ENCODE measurements around the gene STARD7.
A peak's percentile ranks its signal among the peaks of the same experiment; 100 is the strongest.
"Not testable (repeated sequence)": the region's sequence is repeated elsewhere in the genome, so short reads cannot be mapped to it uniquely, and the experiment has no call there.

Gene STARD7, protein sequence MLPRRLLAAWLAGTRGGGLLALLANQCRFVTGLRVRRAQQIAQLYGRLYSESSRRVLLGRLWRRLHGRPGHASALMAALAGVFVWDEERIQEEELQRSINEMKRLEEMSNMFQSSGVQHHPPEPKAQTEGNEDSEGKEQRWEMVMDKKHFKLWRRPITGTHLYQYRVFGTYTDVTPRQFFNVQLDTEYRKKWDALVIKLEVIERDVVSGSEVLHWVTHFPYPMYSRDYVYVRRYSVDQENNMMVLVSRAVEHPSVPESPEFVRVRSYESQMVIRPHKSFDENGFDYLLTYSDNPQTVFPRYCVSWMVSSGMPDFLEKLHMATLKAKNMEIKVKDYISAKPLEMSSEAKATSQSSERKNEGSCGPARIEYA

DNA sequence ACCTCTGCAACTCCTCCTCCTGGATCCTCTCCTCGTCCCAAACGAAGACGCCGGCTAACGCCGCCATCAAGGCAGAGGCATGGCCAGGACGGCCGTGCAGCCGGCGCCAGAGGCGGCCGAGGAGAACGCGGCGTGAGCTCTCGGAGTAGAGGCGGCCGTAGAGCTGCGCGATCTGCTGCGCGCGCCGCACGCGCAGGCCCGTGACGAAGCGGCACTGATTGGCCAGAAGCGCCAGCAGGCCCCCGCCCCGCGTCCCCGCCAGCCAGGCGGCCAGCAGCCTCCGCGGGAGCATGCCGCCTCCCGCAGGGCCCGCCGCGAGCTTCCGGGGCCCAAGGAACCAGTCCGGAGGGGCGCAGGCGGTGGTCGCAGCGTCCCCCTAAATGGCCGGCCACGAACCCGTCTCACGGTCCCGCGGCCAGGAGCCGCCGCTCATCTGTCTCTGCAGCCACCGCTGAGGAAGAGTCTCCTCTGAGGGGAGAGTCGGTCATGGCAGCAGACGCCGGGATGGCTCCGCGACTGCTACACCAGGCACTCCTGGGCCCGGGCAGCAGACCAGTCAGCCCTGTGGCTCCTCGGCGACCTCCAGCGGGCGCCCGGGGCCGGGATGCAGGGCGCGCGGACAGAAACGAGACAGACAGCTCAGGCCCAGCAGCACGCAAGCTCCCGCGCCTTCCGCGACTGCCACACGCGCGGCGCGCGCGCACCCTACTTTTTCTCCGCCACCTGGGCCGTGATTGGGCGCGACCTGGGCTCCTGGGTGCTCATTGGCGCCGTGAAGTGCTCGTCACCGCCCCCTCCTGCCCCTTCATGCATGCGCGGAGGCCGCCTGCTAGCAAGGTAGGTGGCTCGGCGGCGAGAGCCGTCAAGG is at the start of gene STARD7:
STARD7 (minus strand) TSS at position 685 of the 868 bp plus-strand sequence; CDS start at position 292, 393 bp downstream.
- Histone ChIP-seq H3K4me1 (ENCODE audit: insufficient read depth, low read length) (peaks cover 31% of the 10 kb centered on the region), H3K36me3 (ENCODE audit: insufficient read depth, low read length) (peaks cover 3% of the 10 kb centered on the region), H2AFZ (ENCODE audit: low read depth, low read length) (peak within 1 kb of the TSS; percentile 91), H3K9me3 (ENCODE audit: low read length) (no peaks in the 10 kb centered on the region), H3K4me3 (ENCODE audit: low read length) (peak within 1 kb of the TSS; percentile 98), H3K27me3 (ENCODE audit: insufficient read depth, low read length) (no peaks in the 10 kb centered on the region)

DNA sequence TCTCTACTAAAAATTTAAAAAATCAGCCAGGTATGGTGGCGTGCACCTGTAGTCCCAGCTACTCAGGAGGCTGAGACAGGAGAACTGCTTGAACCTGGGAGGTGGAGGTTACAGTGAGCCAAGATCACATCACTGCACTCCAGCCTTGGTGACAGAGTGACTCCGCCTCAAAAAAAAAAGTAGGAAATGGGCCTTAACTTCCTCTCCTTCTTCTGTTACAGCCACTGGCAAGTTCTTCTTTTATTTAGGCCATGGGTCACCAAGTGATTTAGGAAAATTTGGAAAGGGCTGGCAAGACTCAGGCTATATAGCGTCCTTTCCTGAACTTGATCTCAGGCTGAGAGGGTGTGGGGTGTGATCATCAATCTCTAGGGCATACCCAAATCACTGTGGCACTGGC is 49.1 kb upstream of the STARD7 start:
- not testable (repeated sequence) for H3K27me3 ChIP-seq (ENCODE audit: insufficient read depth, low read length); H3K4me3 ChIP-seq (ENCODE audit: low read length); H2AFZ ChIP-seq (ENCODE audit: low read depth, low read length); H3K4me1 ChIP-seq (ENCODE audit: insufficient read depth, low read length); H3K9me3 ChIP-seq (ENCODE audit: low read length)
- peaks cover 53% of the 10 kb centered on the region for H3K36me3 ChIP-seq (ENCODE audit: insufficient read depth, low read length)

DNA sequence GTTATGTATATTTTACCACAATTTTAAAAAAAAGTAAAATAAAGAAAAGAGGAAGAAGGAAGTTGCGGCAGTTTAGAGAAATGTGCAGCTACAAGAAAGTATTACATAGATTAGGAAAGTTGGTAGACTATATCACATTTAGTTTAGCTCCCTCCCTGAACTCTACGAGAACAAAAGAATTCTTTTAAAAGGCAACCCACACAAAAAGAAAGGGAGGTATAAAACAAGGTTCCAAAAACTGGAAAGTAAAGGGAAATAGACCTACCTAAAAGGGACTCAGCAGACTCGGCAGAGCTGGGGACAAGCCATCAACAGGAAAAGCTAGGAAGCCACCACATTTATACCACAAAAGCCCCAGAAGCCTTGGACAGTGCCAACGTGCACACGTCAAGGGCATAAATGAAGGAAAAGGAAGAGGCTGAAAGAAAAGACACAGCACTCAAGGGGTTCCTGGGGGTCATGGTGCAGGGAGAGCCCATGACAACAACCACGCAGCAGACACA is 48.0 kb upstream of the STARD7 start:
- Histone ChIP-seq H2AFZ (ENCODE audit: low read depth, low read length) (no peak overlapping the region), H3K27me3 (ENCODE audit: insufficient read depth, low read length) (no peaks in the 10 kb centered on the region), H3K9me3 (ENCODE audit: low read length) (no peaks in the 10 kb centered on the region), H3K4me1 (ENCODE audit: insufficient read depth, low read length) (peaks cover 5% of the 10 kb centered on the region), H3K36me3 (ENCODE audit: insufficient read depth, low read length) (peaks cover 54% of the 10 kb centered on the region), H3K4me3 (ENCODE audit: low read length) (no peak overlapping the region)

DNA sequence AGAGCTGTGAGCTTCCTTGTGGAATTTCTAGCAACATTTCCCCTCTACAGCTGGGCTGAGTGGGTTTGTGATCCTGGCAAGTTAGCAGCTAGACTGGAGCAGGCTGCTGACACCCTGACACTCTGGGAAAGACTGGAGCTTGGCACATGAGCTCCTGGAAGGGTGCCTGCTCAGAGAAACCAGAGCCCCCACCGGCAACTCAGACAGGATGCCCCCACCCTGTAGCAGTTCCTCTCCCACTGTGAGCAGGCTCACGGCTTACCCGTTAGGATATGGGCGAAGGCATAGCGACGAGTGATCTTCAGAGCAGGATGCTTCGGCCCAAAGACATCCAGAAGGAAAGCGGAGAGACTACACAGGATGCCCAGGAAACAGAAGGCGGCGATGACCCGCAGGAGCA is 45.9 kb upstream of the STARD7 start:
- Histone ChIP-seq H3K9me3 (ENCODE audit: low read length) (no peaks in the 10 kb centered on the region), H3K36me3 (ENCODE audit: insufficient read depth, low read length) (peaks cover 52% of the 10 kb centered on the region), H2AFZ (ENCODE audit: low read depth, low read length) (no peak overlapping the region), H3K27me3 (ENCODE audit: insufficient read depth, low read length) (no peaks in the 10 kb centered on the region), H3K4me3 (ENCODE audit: low read length) (no peak overlapping the region), H3K4me1 (ENCODE audit: insufficient read depth, low read length) (peaks cover 2% of the 10 kb centered on the region)

DNA sequence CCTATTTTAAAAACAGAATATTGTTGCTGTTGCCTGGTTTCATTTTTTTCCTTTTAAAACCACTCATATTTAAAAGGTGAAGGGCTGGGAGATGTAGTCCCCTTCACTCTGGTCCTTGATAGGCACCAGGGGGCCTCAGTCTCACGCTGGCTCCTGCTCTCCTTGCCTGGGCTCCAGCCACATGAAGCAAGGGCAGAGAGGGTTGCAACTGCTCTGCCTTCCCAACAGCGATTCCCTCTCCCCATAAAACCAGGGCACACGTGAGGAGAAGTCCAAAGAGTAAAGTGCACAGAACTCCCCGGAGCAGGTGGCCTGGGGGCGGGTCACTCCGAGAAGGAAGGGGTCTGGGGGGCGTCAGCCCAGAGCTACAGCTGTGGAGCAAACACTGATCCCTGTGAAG is 44.4 kb upstream of the STARD7 start:
- peaks cover 39% of the 10 kb centered on the region for H3K36me3 ChIP-seq (ENCODE audit: insufficient read depth, low read length)
- no peaks in the 10 kb centered on the region for H3K27me3 ChIP-seq (ENCODE audit: insufficient read depth, low read length)
- no peaks in the 10 kb centered on the region for H3K9me3 ChIP-seq (ENCODE audit: low read length)
- no peak overlapping the region for H3K4me3 ChIP-seq (ENCODE audit: low read length)
- H3K4me1 ChIP-seq (ENCODE audit: insufficient read depth, low read length): peaks cover 2% of the 10 kb centered on the region
- H2AFZ ChIP-seq (ENCODE audit: low read depth, low read length): no peak overlapping the region

DNA sequence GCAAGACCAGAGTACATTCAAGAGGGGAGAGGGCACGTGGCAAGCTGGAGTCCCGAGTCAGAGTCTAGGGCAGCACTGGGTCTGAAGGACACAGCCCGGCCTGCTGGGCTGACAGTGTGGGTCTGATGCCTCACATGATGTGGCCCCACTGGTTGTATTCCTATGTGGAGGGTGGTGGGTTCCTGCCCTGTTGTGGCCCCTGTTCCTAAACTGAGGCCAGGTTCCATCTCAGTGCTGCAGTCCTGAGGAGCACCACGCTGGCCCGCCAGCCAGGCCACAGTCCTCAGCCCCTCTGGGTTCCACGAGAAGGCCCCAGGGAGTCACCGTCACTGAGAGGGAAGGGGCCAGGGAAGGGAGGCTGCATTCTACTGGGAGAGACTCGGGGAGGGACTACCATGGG is 43.9 kb upstream of the STARD7 start:
- no peaks in the 10 kb centered on the region for H3K27me3 ChIP-seq (ENCODE audit: insufficient read depth, low read length)
- H3K4me1 ChIP-seq (ENCODE audit: insufficient read depth, low read length): peaks cover 2% of the 10 kb centered on the region
- peaks cover 35% of the 10 kb centered on the region for H3K36me3 ChIP-seq (ENCODE audit: insufficient read depth, low read length)

DNA sequence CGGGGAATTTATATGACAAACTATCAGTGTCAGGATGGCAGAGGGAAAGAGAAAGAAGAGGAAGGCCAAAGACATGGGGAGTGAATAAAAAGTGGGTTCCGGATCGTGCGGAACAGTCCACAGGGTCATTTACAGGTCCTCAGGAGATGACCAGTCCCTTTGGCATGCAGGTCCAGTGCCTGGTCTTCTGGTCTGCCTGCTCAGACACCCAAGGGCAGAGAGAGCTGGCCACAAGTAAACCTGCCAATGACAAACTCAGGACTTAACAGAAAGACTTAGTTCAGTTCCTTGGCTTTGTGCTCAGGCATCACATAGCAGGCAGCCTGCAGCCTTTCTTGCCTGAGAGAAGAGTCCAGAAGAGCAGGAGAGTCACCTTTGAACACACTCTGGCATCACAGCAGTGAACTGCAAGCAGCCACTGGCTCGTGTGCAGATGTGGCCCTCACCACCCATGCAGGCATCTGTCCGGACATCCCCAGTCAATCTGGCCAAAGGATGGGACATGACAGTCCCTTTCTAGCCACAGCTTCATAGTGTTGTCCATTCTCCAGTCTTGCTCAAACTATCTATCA is 43.2 kb upstream of the STARD7 start:
- Histone ChIP-seq H3K4me3 (ENCODE audit: low read length) (no peak overlapping the region), H3K36me3 (ENCODE audit: insufficient read depth, low read length) (peaks cover 35% of the 10 kb centered on the region), H3K9me3 (ENCODE audit: low read length) (no peaks in the 10 kb centered on the region), H3K27me3 (ENCODE audit: insufficient read depth, low read length) (no peaks in the 10 kb centered on the region), H2AFZ (ENCODE audit: low read depth, low read length) (no peak overlapping the region), H3K4me1 (ENCODE audit: insufficient read depth, low read length) (peaks cover 2% of the 10 kb centered on the region)

More for the DNA sequence above, 43.9 kb upstream of the STARD7 start:
- H3K4me3 ChIP-seq (ENCODE audit: low read length): no peak overlapping the region
- H2AFZ ChIP-seq (ENCODE audit: low read depth, low read length): no peak overlapping the region
- no peaks in the 10 kb centered on the region for H3K9me3 ChIP-seq (ENCODE audit: low read length)

DNA sequence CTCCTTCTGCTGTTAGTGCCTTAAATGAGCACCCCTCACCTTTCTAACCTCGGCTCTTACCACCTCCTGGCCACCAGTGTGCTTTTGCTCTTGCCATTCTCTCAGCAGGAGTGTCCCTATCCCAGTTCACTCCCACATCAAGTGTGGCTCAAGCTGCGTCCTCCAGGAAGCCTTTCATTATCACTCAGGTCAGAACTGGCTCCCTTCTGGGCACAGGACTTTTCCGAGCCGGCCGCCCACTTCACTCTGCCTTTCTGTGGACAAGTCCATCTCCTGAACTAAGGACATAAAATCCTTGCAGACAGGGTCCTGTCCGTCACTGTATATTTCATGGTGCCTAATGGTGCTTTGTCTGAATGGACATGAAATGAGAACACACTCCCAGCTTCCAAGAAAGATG is 41.6 kb upstream of the STARD7 start:
- H3K9me3 ChIP-seq (ENCODE audit: low read length): no peaks in the 10 kb centered on the region
- H3K27me3 ChIP-seq (ENCODE audit: insufficient read depth, low read length): no peaks in the 10 kb centered on the region
- H2AFZ ChIP-seq (ENCODE audit: low read depth, low read length): no peak overlapping the region
- peaks cover 30% of the 10 kb centered on the region for H3K36me3 ChIP-seq (ENCODE audit: insufficient read depth, low read length)
- H3K4me3 ChIP-seq (ENCODE audit: low read length): no peak overlapping the region
- peaks cover 2% of the 10 kb centered on the region for H3K4me1 ChIP-seq (ENCODE audit: insufficient read depth, low read length)

DNA sequence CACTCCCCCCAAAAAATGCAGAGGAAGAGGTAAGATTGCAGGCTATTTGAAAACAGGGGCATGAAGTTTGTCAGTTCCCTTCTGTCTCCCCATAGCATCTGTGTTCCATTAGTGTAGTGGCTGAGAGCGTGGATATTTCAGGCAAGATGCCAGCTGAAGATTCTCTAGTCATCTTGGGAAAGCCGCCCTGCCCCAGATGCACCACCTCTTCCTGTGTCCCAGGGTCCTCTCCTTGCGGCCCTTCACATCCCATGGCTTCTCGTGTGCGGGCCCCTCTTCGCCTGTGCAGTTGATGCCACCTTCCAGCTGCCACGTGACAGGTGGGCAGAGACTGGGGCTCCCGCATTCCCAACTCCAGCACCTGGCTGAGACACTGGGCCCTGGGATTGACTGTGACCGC is 41.0 kb upstream of the STARD7 start:
- no peaks in the 10 kb centered on the region for H3K27me3 ChIP-seq (ENCODE audit: insufficient read depth, low read length)
- peaks cover 24% of the 10 kb centered on the region for H3K36me3 ChIP-seq (ENCODE audit: insufficient read depth, low read length)
- H3K9me3 ChIP-seq (ENCODE audit: low read length): no peaks in the 10 kb centered on the region

DNA sequence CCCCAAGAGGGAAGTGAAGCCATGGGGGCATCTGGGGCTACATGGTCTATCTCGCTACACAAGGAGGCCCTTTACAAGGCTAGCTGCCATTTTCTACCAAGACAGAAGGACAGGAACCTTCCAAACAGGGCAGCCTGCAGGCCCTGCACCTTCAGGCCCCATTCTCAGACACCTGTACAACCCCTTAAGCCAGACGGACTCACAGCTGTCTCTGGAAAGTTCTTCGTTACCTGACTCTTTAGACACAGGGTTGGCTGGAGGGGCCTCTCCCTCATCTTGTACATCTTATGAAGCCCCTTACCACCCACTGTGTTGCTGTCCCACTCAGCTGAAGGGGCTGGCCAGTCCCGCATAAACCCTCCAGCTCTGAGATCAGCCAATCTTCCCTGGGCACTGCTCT is 40.0 kb upstream of the STARD7 start:
- Histone ChIP-seq H3K9me3 (ENCODE audit: low read length) (no peaks in the 10 kb centered on the region), H3K27me3 (ENCODE audit: insufficient read depth, low read length) (no peaks in the 10 kb centered on the region), H3K36me3 (ENCODE audit: insufficient read depth, low read length) (peaks cover 14% of the 10 kb centered on the region), H3K4me3 (ENCODE audit: low read length) (no peak overlapping the region), H3K4me1 (ENCODE audit: insufficient read depth, low read length) (peaks cover 2% of the 10 kb centered on the region), H2AFZ (ENCODE audit: low read depth, low read length) (no peak overlapping the region)

More for the DNA sequence above, 41.0 kb upstream of the STARD7 start:
- Histone ChIP-seq H3K4me3 (ENCODE audit: low read length) (no peak overlapping the region), H3K4me1 (ENCODE audit: insufficient read depth, low read length) (peaks cover 2% of the 10 kb centered on the region), H2AFZ (ENCODE audit: low read depth, low read length) (no peak overlapping the region)

DNA sequence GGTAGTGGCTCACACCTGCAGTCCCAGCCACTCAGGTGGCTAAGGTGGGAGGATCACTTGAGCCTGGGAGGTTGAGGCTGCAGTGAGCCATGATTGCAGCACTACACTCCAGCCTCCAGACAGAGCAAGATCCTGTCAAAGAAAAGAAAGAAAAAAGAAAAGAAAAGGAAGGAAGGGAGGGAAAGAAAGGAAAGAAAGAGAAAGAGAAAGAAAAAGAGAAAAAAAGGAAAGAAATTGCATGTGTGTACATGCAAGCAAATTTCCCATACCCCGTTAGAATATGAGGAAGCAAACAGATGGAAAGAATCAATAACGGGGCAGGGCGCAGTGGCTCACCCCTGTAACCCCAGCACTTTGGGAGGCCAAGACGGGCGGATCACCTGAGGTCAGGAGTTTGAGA is 39.3 kb upstream of the STARD7 start:
- Histone ChIP-seq H3K36me3 (ENCODE audit: insufficient read depth, low read length) (peaks cover 7% of the 10 kb centered on the region), H3K27me3 (ENCODE audit: insufficient read depth, low read length) (no peaks in the 10 kb centered on the region), H3K4me1 (ENCODE audit: insufficient read depth, low read length) (peaks cover 2% of the 10 kb centered on the region), H3K9me3 (ENCODE audit: low read length) (no peaks in the 10 kb centered on the region), H2AFZ (ENCODE audit: low read depth, low read length) (no peak overlapping the region), H3K4me3 (ENCODE audit: low read length) (no peak overlapping the region)

DNA sequence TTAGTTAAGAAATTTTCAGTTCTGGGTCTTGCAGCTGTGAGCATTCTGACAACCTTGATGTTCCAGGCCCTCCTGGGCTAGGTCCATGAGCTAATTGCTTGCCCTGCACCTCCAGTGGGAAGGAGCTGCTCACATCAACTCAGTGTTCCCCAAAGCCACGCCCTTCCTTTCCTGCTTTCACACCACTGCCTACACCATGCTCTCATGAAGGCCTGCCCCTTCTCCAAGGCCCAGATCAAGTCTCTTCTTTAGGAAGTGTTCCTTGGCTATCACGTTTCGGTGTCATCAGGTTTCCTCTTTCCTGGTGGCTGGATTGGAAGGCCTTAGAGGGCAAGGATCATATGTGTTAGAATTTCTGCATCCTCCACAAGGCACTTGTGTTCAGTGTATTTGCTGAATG is 38.4 kb upstream of the STARD7 start:
- no peak overlapping the region for H3K4me3 ChIP-seq (ENCODE audit: low read length)
- no peaks in the 10 kb centered on the region for H3K27me3 ChIP-seq (ENCODE audit: insufficient read depth, low read length)
- H2AFZ ChIP-seq (ENCODE audit: low read depth, low read length): no peak overlapping the region
- H3K4me1 ChIP-seq (ENCODE audit: insufficient read depth, low read length): peaks cover 2% of the 10 kb centered on the region
- no peaks in the 10 kb centered on the region for H3K9me3 ChIP-seq (ENCODE audit: low read length)
- no peaks in the 10 kb centered on the region for H3K36me3 ChIP-seq (ENCODE audit: insufficient read depth, low read length)
